ENCODE data around the gene DAB1.

DAB1 gene

GRCh38 chr1:57470036-57470435, 46.2 kb upstream of the DAB1 start:
- no peak for TF ChIP-seq EZH2 (IDR thresholded peaks at IDR 0.05; ENCODE audit: borderline replicate concordance, low read length)
- Histone ChIP-seq H3K9ac (ENCODE audit: low read length) (no peak overlapping the region), H3K4me1 (ENCODE audit: insufficient read depth, low read length, severe bottlenecking) (no peaks in the 10 kb centered on the region), H3K27ac (ENCODE audit: low read depth, low read length, poor library complexity, severe bottlenecking) (no peak overlapping the region), H3F3A (ENCODE audit: insufficient read depth, low read length) (no peaks in the 10 kb centered on the region), H3K9me2 (ENCODE audit: low read depth, low read length) (no peaks in the 10 kb centered on the region), H3K4me2 (ENCODE audit: low read length) (no peak overlapping the region), H3K9me3 (ENCODE audit: low read length) (no peaks in the 10 kb centered on the region), H4K20me1 (ENCODE audit: insufficient read depth, low read length) (no peaks in the 10 kb centered on the region), H3K27me3 (ENCODE audit: insufficient read depth, low read length) (no peaks in the 10 kb centered on the region), H3K4me3 (ENCODE audit: low read depth, low read length, poor library complexity, severe bottlenecking) (no peak overlapping the region), H3K79me2 (ENCODE audit: insufficient read depth, low read length) (no peaks in the 10 kb centered on the region), H3K36me3 (ENCODE audit: insufficient read depth, low read length) (no peaks in the 10 kb centered on the region), H2AFZ (ENCODE audit: low read length) (no peak overlapping the region)

GRCh38 chr1:57468641-57469523, 45.0 kb upstream of the DAB1 start:
- no peaks in the 10 kb centered on the region for H3K9me2 ChIP-seq (ENCODE audit: low read depth, low read length)
- no peak overlapping the region for H3K27ac ChIP-seq (ENCODE audit: low read depth, low read length, poor library complexity, severe bottlenecking)
- no peaks in the 10 kb centered on the region for H3F3A ChIP-seq (ENCODE audit: insufficient read depth, low read length)
- H3K36me3 ChIP-seq (ENCODE audit: insufficient read depth, low read length), result no peaks in the 10 kb centered on the region
- H3K4me2 ChIP-seq (ENCODE audit: low read length), result no peak overlapping the region
- no peak overlapping the region for H2AFZ ChIP-seq (ENCODE audit: low read length)
- no peaks in the 10 kb centered on the region for H4K20me1 ChIP-seq (ENCODE audit: insufficient read depth, low read length)
- no peak overlapping the region for H3K9ac ChIP-seq (ENCODE audit: low read length)
- no peak overlapping the region for H3K4me3 ChIP-seq (ENCODE audit: low read depth, low read length, poor library complexity, severe bottlenecking)
- no peaks in the 10 kb centered on the region for H3K4me1 ChIP-seq (ENCODE audit: insufficient read depth, low read length, severe bottlenecking)
- no peaks in the 10 kb centered on the region for H3K9me3 ChIP-seq (ENCODE audit: low read length)
- H3K27me3 ChIP-seq (ENCODE audit: insufficient read depth, low read length), result no peaks in the 10 kb centered on the region
- no peak for TF ChIP-seq EZH2 (IDR thresholded peaks at IDR 0.05; ENCODE audit: borderline replicate concordance, low read length)
- H3K79me2 ChIP-seq (ENCODE audit: insufficient read depth, low read length), result no peaks in the 10 kb centered on the region

GRCh38 chr1:57467830-57468229, 44.0 kb upstream of the DAB1 start:
- Histone ChIP-seq H4K20me1 (ENCODE audit: insufficient read depth, low read length) (no peaks in the 10 kb centered on the region), H3K9me3 (ENCODE audit: low read length) (no peaks in the 10 kb centered on the region), H2AFZ (ENCODE audit: low read length) (no peak overlapping the region), H3K4me2 (ENCODE audit: low read length) (no peak overlapping the region), H3F3A (ENCODE audit: insufficient read depth, low read length) (no peaks in the 10 kb centered on the region), H3K36me3 (ENCODE audit: insufficient read depth, low read length) (no peaks in the 10 kb centered on the region), H3K27ac (ENCODE audit: low read depth, low read length, poor library complexity, severe bottlenecking) (no peak overlapping the region), H3K79me2 (ENCODE audit: insufficient read depth, low read length) (no peaks in the 10 kb centered on the region), H3K9ac (ENCODE audit: low read length) (no peak overlapping the region), H3K4me3 (ENCODE audit: low read depth, low read length, poor library complexity, severe bottlenecking) (no peak overlapping the region), H3K9me2 (ENCODE audit: low read depth, low read length) (no peaks in the 10 kb centered on the region), H3K4me1 (ENCODE audit: insufficient read depth, low read length, severe bottlenecking) (no peaks in the 10 kb centered on the region), H3K27me3 (ENCODE audit: insufficient read depth, low read length) (no peaks in the 10 kb centered on the region)
- TF ChIP-seq EZH2 (IDR thresholded peaks at IDR 0.05; ENCODE audit: borderline replicate concordance, low read length), result no peak
- TF ChIP-seq, protein P1, sequence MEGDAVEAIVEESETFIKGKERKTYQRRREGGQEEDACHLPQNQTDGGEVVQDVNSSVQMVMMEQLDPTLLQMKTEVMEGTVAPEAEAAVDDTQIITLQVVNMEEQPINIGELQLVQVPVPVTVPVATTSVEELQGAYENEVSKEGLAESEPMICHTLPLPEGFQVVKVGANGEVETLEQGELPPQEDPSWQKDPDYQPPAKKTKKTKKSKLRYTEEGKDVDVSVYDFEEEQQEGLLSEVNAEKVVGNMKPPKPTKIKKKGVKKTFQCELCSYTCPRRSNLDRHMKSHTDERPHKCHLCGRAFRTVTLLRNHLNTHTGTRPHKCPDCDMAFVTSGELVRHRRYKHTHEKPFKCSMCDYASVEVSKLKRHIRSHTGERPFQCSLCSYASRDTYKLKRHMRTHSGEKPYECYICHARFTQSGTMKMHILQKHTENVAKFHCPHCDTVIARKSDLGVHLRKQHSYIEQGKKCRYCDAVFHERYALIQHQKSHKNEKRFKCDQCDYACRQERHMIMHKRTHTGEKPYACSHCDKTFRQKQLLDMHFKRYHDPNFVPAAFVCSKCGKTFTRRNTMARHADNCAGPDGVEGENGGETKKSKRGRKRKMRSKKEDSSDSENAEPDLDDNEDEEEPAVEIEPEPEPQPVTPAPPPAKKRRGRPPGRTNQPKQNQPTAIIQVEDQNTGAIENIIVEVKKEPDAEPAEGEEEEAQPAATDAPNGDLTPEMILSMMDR (IDR thresholded peaks at IDR 0.05; ENCODE audit: low read length), result no peak

DNA sequence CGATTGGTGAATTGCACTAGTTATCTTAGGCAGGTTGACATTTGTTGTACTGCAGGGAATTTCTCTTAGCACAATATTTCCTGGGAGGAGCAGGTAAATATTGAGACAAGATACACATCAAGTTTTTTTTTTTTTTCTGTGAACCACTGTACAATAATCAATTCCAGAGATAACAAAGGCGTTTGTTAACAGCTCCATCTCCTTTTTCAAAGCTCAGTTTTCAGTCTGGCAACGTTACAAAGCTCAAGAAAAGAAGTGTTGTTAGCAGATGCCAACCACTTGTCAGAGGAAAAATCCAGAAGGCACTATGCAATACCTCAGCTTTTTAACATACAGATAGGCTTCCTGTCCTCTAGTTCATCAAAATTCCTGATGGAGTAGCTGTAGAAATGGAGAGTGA, 40.9 kb upstream of the DAB1 start:
- no peaks in the 10 kb centered on the region for H3F3A ChIP-seq (ENCODE audit: insufficient read depth, low read length)
- no peak overlapping the region for H3K9ac ChIP-seq (ENCODE audit: low read length)
- no peaks in the 10 kb centered on the region for H3K27me3 ChIP-seq (ENCODE audit: insufficient read depth, low read length)
- no peaks in the 10 kb centered on the region for H3K9me2 ChIP-seq (ENCODE audit: low read depth, low read length)
- no peak overlapping the region for H2AFZ ChIP-seq (ENCODE audit: low read length)
- no peaks in the 10 kb centered on the region for H3K79me2 ChIP-seq (ENCODE audit: insufficient read depth, low read length)
- TF ChIP-seq, protein P1 (IDR thresholded peaks at IDR 0.05; ENCODE audit: low read length), result no peak
- no peak for TF ChIP-seq EZH2 (IDR thresholded peaks at IDR 0.05; ENCODE audit: borderline replicate concordance, low read length)
- H3K36me3 ChIP-seq (ENCODE audit: insufficient read depth, low read length), result no peaks in the 10 kb centered on the region
- H4K20me1 ChIP-seq (ENCODE audit: insufficient read depth, low read length), result no peaks in the 10 kb centered on the region
- H3K27ac ChIP-seq (ENCODE audit: low read depth, low read length, poor library complexity, severe bottlenecking), result no peak overlapping the region
- no peaks in the 10 kb centered on the region for H3K4me1 ChIP-seq (ENCODE audit: insufficient read depth, low read length, severe bottlenecking)
- H3K9me3 ChIP-seq (ENCODE audit: low read length), result no peaks in the 10 kb centered on the region
- H3K4me2 ChIP-seq (ENCODE audit: low read length), result no peak overlapping the region
- no peak overlapping the region for H3K4me3 ChIP-seq (ENCODE audit: low read depth, low read length, poor library complexity, severe bottlenecking)

All from OCI-LY1 (cell line).